Measurements from ENCODE around the gene DIP2B.

Gene DIP2B

DNA sequence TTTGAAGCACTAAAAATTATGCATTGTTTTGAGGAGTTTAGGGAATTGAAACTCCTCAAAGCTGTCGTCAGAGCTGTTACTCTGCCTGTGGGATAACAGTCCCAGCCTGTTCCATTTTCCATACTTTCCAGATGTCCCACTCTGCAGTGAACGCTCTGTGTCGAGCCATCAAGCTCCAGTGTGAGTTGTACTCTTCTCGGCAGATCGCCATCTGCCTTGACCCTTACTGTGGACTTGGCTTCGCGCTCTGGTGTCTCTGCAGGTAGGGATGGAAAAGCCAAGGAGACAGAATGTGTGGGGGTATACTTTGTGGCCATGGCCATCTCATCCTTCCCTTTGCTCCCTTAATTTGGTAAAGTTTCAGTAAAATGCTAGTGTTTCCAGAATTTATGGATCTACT, 223.6 kb downstream of the DIP2B start:
- TF ChIP-seq, protein P1, sequence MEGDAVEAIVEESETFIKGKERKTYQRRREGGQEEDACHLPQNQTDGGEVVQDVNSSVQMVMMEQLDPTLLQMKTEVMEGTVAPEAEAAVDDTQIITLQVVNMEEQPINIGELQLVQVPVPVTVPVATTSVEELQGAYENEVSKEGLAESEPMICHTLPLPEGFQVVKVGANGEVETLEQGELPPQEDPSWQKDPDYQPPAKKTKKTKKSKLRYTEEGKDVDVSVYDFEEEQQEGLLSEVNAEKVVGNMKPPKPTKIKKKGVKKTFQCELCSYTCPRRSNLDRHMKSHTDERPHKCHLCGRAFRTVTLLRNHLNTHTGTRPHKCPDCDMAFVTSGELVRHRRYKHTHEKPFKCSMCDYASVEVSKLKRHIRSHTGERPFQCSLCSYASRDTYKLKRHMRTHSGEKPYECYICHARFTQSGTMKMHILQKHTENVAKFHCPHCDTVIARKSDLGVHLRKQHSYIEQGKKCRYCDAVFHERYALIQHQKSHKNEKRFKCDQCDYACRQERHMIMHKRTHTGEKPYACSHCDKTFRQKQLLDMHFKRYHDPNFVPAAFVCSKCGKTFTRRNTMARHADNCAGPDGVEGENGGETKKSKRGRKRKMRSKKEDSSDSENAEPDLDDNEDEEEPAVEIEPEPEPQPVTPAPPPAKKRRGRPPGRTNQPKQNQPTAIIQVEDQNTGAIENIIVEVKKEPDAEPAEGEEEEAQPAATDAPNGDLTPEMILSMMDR (IDR thresholded peaks at IDR 0.05; ENCODE audit: control insufficient read depth, insufficient read depth, low read depth, low read length, missing control alignments) = no peak
- DNase-seq (ENCODE audit: low read depth) = no peak
- H3K4me3 ChIP-seq (ENCODE audit: control insufficient read depth, low read depth, low read length) = no peak overlapping the region

DNA sequence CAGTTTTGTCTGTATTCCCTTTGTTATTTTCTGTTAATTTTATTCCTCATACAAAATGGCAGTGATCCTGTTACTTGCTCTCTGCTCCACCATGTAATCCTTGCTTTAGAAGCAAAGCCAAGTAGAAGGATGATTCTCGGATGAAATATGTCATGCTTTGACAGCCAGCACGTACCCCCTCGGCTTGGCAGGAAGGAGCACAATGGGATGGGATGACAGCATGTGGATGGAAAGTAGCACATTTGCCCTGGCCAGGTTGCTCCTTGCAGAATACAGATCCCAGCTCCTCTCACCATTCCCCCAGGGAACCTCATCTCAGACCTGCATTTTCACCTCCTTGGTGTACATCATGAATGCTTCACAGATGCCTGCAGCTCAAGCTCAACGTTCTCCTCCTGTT, 224.1 kb downstream of the DIP2B start:
- H3K4me3 ChIP-seq (ENCODE audit: control insufficient read depth, low read depth, low read length) = no peak overlapping the region
- TF ChIP-seq, protein P1 (IDR thresholded peaks at IDR 0.05; ENCODE audit: control insufficient read depth, insufficient read depth, low read depth, low read length, missing control alignments) = no peak
- DNase-seq (ENCODE audit: low read depth) = no peak

DNA sequence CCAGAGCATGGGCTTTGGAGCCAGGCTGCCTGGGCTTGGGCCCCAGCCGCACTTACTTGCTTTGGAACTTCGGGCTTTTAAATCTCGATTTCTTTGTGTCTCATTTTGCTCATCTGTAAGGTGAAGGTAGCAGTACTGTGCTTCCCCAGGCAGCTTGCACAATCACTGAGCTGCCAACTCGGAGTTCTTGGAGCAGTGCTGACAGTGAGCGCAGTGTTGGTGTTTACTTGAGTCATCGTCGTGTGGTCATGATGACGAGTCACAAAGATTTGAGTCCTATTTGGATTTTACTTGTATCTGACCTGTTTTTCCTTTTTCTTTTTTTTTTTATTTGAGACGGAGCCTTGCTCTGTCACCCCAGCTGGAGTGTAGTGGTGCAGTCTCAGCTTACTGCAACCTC, 227.8 kb downstream of the DIP2B start:
- TF ChIP-seq, protein P1 (IDR thresholded peaks at IDR 0.05; ENCODE audit: control insufficient read depth, insufficient read depth, low read depth, low read length, missing control alignments) = no peak
- H3K4me3 ChIP-seq (ENCODE audit: control insufficient read depth, low read depth, low read length) = no peak overlapping the region
- DNase-seq (ENCODE audit: low read depth) = peak; percentile 63

DNA sequence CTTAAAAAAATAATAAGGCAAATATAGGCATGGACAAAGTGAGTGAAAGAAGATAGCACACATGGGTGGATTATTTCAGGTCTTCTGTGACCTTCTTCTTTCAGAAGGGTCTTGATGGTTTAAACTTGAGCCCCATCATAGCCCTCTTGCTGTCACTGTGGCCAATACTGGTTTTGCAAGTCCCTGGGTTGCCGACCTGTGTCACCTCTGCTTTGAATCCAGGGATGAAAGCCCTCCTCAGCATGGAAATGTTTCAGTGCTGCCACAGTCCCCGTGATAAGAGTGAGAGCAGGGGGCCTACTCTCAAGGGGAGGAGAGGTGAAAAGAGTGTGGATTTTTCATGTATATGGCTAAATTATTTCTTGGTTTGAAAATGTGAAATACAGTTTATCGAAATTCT, 228.9 kb downstream of the DIP2B start:
- TF ChIP-seq, protein P1 (IDR thresholded peaks at IDR 0.05; ENCODE audit: control insufficient read depth, insufficient read depth, low read depth, low read length, missing control alignments) = no peak
- no peak for DNase-seq (ENCODE audit: low read depth)
- H3K4me3 ChIP-seq (ENCODE audit: control insufficient read depth, low read depth, low read length) = no peak overlapping the region

DNA sequence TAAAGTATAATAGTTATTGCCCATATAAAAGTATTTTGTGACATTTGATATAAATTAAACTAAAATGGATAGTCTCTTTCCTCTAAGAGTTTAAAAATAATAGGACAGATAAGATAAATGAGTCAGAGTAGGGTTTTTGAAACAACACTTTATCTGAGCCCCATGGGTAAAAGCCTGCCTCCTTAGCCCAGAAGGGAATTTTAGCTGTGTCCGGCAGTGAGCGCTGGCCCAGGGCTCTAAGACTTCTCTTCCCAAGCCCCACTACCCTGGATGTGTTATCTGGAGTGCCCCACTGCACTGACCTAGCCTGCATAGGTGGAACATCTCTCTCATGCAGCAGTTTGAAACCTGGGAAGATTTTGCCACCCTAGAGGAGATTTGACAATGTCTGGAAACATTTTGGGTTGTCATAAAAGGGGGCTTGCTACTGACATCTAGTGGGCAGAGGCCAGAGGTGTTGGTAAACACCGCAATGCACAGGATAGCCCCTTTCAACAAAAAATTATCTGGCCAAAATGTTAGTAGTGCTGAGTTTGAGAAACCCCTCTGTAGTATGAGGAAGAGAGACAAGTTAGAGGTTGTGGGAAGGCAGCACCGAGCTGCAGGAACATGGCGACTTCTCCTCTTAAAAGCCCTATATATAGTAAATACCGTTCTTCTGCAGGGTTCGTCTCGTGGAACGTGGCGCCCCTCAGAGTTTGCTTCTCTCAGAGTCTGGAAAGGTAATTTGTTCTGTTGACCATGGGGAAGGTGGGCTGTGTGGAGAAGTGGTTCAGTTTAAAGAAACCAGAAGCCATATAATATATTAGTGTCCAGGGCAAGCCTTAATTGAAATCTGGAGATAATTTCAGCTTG, 229.9 kb downstream of the DIP2B start:
- TF ChIP-seq, protein P1 (IDR thresholded peaks at IDR 0.05; ENCODE audit: control insufficient read depth, insufficient read depth, low read depth, low read length, missing control alignments) = peak; percentile 71
- DNase-seq (ENCODE audit: low read depth) = no peak
- H3K4me3 ChIP-seq (ENCODE audit: control insufficient read depth, low read depth, low read length) = no peak overlapping the region

DNA sequence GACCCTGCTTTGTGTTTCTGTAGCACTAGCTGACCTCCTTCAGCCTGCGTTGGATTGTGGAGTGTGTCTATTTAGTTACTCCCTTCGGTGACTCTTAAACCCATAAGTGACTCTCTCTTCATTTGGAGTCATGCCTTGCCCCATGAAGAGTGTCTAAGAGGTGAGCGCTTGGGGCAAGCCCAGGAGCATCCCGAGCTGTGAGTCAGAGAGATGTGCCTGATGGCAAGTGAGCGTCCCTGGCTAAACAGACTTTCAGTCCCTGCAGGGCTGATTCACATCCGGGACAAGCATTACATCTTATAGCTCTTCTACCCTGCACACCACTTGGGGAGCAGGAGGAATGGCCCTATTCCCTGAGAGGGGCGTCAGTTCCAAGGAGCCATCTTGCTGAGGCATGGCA, 234.8 kb downstream of the DIP2B start:
- no peak overlapping the region for H3K4me3 ChIP-seq (ENCODE audit: control insufficient read depth, low read depth, low read length)
- no peak for DNase-seq (ENCODE audit: low read depth)

More for the DNA sequence above, 234.8 kb downstream of the DIP2B start:
- TF ChIP-seq, protein P1 (IDR thresholded peaks at IDR 0.05; ENCODE audit: control insufficient read depth, insufficient read depth, low read depth, low read length, missing control alignments) = no peak

Measured in AG09309 (cell line).